ENCODE results near the gene PRSS50.
A peak's percentile ranks its signal among the peaks of the same experiment; 100 is the strongest.
"Not testable (repeated sequence)": the region's sequence is repeated elsewhere in the genome, so short reads cannot be mapped to it uniquely, and the experiment has no call there.

Gene PRSS50

DNA sequence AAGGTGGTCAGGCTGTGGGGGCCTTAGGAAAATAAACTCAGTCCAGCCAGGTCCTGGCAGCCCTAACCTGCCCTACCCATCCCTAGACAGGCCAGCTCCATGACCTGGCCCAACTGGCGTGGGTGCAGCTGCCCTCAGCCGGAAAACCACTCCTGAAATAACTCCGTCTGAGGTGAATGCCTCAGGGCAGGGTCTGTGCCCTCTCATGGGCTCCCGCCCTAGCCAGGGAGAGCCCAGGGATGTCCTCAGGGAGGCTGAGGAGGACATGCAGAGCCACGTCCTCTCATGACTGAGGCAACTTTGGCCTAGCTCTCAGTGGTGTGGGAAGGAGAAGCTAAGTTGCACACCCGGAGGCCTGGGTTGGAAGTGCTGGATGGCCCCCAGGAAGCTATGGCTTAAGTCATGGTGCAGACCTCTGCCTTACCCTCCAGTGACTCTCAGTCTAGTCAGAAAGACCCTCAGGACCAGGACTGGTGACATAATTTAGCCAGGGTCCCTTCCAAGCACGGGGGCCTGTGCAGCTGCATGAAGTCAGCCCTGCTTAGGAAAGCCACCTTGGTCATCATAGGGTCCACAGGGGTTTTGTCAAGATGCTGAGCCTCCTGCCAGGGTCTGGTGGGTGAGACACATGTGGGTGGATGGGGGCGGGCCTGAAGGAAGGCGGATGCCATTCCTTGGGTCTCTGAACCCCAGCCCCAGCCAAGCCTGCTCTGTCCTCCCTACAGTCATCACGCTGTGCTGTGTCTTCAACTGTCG lies 9.1 kb downstream of the PRSS50 start:
- DNase-seq (ENCODE audit: low read depth): no peak

DNA sequence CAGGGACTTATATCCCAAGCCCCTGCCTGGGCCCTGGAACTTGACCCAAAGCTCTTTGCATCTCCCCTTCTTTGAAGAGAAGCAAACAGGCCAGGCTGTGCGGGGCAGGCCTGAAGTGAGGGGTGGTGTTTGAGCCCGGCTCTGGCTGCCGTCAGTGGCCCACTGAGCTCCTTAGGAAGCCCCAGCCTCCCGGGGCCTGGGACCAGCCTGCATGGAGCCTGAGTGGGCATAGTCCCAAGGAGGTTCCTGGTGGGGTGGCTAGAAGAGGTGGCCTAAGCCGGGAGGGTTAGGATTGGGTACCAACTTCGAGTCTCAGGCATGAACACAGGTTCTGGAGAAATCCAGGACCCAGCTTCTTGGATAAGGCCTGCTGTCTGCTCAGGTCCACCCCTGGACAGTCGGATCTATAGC lies 10.1 kb downstream of the PRSS50 start:
- DNase-seq (ENCODE audit: low read depth): no peak

DNA sequence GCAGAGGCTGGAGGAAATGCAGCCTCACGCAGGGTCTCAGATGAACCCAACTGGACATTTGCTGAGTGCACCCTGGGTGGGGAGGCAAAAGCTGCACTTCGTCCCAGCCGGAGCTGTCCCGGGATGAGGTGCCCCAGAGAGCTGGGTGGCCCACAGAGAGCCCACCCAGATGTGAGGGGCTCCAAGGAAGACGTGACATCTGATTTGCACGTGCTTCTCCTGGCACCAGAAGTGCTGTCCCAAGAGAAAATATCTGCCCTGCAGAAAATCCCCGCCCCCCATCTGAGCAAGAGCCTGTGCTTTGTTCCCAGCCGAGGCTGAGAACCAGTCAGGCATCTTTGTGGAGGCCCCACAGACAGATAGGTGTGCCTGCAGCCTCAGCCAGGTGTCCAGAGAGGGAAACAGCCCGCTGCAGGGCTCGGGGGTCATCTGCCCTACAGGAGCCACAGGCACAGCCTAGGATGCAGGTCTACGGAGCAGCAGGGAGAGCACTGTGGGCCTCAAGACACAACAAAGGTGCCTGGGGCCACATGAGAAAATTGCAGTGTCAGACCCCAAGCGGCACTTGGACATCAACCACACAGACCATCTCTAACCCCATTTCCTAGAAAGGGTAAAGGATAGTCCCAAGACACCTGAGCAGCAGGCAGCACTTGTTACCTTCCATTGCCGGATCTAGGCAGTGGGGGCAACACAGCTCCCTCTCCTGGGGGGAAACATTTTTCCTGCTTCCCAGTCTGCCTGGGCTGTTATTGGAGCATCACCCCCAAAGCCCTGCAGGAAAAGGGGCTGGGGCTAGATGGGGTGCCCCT lies 10.7 kb downstream of the PRSS50 start:
- no peak for DNase-seq (ENCODE audit: low read depth)

DNA sequence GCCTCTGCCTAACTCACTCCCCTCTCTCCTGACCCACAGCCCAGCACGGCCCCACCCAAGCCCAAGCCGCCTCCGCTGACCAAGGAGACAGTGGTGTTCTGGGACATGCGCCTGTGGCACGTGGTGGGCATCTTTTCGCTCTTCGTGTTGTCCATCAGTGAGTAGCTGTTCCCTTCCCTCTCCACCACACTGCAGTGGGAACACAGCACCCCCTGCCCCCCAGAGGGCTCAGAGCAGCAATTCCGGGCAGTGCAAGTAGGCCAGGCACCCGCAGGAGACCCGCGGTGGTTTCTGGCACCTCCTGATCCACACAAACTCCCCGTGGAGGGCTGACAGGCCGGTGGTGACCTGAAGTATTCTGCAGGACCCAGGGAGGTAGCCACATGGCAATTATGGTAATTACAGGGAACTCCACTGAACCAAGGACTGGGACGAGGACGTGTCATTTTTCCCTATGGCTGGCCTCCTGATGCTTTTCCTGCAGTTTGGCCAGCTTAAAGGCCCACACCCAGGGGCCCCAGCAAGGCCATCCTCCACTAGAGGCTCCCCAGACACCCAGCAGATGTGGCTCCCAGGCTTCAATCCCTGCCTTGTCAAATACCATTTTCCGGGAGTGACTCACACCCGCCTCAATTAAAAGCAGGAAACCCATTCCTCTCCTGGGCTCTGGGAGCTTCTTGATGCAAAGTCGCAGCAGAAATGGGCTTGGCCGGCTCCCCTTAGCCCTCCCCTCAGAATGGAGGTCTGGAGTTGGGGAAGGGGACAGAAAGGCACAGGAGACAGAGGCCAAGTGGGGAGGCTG lies 11.7 kb downstream of the PRSS50 start:
- DNase-seq (ENCODE audit: low read depth): no peak

DNA sequence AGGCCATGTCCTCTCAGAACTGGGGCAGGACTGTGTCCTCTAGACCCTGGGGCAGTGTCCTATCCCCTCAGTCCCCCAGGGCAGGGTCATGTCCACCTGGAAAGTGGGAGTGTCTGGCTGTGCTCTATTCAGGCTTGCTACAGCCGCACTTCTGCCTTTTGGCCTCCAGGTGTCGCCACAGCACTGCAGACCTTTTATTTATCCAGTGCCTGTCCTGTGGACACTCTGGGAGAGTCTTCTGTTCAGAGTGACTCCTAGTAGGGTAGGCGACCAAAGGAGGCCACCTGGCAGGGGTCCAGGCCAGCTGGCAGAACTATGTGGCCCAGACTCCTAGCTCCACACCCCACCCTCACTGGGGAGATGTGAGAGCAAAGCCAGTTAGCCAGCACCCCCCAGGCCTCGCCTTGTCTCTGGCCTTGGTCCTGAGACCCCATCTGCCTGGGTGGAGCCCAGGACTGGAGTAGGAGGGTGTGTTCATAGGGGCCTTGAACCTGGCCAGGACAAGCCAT lies 12.6 kb downstream of the PRSS50 start:
- DNase-seq (ENCODE audit: low read depth): peak; percentile 38

DNA sequence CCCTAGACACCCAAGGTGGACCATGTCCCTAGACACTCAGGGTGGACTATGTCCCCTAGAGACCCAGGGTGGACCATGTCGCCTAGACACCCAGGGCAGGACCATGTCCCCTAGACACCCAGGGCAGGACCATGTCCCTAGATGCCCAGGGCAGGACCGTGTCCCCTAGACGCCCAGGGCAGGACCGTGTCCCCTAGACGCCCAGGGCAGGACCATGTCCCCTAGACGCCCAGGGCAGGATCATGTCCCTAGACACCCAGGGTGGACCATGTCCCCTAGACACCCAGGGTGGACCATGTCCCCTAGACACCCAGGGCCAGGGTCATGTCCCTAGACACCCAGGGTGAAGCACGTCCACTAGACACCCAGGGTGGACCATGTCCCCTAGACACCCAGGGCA lies 13.3 kb downstream of the PRSS50 start:
- not testable (repeated sequence) for DNase-seq (ENCODE audit: low read depth)

DNA sequence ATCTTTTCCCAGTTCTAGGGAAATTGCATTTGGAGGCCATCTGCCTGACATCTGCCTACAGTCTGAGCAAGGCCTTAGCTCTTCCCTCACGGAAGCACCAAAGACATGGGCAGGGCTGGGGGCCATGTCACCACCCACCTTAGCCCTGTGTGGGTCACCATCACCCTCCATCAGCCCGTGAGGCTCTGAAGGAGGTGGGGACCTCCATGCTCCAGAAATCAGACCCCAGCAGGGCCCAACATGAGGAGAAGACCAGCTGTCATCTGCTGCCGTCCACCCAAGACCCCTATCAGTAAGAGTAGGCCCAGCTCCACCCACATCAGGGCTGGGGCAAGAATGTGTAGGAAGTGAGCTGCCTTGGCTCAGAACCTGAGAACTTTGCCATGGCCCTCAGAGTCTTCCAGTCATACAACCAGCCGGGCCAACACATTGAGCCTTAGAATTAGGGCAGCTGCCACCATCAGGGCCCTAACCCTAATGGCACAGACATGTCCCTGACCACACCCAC lies 14.6 kb downstream of the PRSS50 start:
- no peak for DNase-seq (ENCODE audit: low read depth)

DNA sequence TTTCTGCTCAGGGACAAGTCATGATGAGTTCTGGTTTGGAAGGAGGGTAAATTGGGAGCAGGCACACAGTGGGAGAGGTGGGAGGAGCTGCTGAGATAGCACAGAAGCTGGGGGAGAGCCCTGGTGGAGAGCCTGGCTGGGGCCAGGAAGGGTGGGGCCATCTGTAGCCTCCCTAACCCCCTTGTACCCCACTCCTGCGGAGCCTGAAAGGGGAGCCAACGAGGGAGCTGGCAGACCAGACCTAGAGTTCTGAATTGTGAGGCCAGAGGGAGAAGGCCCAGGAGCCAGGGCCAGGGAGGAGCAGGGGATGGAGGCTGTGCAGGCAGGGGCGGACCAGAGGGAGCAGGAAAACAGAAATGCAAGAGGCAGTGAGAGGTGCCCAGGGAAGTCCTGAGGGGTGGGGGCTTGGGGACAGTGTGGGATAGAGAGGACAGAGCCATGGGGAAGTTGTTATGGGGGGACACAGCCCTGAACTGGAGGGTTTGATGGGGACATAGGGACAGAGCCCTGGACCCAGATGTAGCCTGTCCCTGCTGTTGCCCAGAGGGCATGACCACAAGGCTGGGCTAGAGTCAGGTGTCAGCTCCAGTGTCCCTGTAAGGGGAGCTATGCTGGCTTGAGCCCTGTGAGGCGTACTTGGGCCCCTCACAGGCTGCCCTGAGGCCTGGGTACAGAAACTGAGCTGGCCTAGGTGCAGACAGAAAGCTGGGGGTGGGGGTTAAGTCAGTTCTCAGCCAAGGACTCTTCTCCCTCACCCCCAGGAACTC lies 15.2 kb downstream of the PRSS50 start:
- no peak for DNase-seq (ENCODE audit: low read depth)

DNA sequence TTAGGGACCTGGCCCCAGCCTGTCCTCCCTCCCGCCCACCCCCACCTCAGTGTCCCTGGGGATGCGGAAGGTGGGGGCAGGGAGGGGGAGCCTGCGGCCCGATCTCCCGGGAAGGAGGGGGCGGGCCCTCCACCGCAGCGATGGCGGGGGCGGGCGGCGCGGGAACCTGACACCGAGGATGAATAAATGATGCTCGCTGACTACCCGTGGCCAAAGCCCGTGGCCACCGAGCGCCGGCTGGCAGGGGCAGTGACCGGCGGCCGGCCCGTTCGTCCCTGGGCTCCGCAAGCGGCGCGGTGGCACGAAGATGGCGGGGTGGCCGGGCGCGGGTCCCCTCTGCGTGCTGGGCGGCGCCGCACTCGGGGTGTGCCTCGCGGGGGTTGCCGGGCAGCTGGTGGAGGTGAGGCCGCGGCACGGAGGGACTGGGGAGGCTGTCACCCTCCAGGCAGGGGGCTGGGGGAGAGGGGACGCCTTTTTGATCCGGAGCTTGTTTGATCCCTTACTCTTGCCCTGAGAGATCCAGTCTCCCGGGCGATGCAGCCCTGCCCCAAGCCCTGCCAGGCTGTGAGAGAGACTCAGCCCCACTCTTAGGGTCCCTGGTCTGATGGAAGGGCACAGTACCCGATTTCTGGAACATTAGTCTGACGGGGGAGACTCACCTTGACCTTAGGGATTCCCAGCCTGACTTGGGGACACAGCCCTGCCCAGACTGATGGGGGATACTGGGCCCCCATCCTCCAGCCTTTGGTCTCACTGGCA lies 16.3 kb downstream of the PRSS50 start, which contains the start of gene TMIE:
Gene TMIE (plus strand): TSS at position 212 of the 759 bp plus-strand sequence. CDS start 96 bp downstream, at position 308.
- no peak for DNase-seq (ENCODE audit: low read depth)

DNA sequence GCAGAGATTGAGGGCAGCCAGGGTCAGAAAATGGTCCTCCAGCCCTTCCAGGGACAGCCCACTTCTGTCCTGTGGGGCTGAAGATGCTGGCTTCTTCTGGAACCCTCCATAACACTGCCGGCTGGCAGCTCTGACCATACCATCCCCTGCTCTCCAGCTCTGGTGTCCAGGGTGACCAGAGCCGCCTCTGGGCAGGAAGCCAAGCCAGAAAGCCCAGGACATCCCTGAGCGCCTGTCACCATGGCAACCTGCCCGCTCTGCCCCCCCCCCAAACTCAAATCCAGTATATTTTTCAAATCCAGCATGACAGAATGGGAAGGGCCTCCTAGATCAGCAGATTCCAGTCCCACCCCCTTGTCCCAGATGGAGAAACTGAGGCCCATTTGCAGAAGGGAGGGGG lies 16.9 kb downstream of the PRSS50 start:
- DNase-seq (ENCODE audit: low read depth): no peak

DNA sequence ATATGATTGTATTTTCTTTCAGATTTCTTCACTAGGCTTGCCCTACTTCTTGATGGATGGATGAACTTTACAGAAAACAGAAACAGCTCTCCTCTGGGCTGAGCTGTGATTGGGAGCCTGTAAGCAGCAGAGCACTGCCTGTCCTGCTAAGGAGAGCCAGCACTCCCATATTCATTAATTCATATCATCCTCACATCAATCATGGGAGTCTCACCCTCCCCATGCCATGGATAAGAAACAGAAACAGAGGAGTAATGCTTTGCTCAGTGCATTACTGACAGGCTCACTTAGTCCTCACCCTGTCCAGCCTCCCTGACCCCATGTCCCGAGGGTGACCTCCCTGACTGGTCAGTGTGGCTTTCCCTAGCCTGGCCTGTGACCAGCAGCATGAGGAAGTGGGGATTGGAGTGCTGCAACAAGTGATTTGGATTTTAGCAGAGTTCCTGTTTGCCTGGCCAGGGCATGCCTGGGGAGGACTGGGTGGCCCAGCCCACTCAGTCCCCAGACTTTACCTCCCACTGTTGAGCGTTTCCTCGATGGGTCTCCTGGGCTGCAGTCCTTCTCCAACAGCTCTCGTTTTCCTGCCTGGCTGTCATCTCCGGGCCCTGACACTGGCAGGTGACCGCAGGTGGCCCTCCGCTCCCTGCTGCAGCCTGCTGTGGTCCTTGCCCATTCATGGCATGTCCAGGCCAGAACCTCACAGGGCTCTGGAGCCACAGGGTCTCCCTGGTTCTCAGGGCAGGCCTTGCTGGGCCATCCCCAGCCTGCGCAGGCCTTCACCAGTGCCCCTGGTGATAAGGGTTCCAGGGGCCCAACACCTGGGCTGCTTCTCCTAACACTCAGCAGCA lies 17.8 kb downstream of the PRSS50 start:
- no peak for DNase-seq (ENCODE audit: low read depth)

DNA sequence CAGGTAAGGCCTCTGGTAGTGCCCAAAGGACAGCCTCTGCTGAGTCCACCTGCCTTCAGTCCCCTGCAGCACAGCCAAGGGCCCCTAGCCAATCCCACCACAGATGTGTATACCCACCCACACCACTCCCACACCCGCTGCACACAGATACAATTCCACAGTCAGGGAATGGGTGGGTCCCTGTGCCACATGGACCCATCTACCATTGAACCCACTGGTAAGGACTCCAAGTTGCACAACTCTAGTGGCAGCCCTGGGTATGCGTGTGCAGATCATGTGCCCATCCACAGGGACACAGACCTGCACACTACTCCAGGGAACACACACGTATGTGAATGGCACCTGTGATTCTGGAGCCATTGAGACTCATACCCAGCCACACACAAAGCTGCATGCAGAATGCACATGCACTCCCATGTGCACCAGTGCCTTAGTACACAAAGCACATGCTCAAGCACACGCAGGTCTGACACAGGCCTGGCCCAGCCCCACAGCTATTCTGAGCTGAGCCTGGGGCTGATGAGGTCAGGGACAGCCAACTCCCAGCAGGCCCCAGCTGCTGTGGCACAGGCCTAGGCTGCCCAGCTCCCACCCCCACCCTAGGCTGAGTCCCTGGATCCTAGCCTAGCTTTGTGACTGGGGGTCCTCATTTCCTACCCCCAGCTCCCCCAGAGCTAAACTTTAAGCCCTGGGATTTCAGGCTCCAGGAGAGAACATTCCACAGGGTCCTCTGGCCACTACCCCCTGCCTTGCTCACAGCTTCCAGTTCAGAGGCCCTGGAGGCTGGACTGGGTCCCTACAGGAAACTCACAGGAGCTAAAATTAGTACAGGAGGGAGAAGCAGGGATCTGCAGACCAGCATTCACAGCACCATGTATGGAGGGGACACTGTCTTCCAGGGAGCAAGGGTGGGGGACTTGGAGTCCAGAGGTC lies 21.4 kb downstream of the PRSS50 start:
- DNase-seq (ENCODE audit: low read depth): no peak

DNA sequence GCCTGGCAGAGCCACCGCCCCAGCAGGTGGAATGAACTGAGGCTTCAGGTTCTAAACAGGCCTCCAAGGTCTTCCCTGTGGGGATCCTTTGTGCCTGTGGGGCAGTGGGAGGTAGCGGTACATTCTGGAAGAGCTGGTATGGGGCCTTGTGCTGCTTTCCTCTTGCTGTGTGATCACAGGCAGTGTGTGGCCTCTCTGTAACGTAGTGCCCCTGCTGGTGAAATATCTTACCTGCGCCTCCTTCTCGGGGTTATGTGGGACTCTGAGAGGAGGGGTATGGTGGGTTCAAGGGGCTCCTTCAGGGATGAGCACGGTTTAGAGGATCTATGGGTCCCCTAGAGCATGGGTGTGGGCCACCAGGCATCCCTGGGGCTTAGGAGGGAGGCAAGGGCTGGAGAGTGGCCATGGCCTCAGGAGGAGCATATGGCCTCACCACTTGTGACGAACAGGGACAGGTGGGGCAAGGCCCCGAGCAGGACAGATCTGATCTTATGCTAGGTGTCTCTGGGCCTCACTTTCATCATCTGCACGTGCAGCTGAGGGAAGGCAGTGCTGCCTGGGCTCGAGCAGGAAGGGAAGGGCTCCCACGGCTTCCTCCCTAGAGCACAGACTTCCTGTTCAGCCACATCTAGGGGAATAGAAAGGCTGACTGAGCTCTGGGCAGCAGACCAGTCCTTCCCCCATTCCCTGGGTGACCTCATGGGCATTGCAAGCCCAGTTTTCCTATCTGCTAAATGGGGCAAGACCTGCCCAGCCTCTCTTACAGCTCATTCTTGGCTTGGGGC lies 22.3 kb downstream of the PRSS50 start:
- DNase-seq (ENCODE audit: low read depth): no peak

DNA sequence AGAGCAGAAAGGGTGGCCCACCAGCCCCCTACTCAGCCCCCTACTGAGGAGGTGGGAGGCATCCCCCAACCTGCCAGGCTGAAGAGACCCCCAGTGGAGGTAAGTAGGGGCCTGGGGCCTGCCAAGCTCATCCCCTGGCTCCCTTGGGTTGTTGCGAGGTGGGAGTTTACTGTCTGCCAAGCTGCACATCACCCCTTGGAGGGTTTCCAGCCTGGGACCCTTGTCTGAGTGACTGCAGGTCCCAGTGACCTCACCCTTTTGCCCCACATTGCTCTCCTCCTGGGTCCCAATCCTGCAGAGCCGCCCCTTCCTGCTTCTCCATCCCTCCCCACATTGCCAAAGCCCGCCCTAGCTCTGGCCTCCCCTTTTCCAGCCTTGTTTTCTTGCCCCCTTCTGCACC lies 23.1 kb downstream of the PRSS50 start:
- no peak for DNase-seq (ENCODE audit: low read depth)

DNA sequence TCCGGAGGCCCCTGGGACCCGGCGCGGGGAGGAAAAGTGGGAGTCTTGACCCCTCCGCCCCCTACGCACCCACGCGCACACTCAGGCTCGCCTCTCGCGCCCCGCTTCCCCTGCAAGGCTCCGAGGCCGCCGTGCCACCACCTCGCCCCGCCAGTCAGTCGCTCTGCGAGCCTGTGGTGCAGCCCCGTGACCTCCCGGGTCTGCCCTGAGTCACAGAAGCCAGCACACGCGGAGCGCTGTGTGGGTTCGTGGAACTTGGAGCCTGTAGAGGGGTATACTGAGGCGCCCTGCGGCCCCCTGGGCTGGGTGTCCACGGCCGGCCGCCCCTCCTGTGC lies 23.8 kb downstream of the PRSS50 start:
- DNase-seq (ENCODE audit: low read depth): no peak

DNA sequence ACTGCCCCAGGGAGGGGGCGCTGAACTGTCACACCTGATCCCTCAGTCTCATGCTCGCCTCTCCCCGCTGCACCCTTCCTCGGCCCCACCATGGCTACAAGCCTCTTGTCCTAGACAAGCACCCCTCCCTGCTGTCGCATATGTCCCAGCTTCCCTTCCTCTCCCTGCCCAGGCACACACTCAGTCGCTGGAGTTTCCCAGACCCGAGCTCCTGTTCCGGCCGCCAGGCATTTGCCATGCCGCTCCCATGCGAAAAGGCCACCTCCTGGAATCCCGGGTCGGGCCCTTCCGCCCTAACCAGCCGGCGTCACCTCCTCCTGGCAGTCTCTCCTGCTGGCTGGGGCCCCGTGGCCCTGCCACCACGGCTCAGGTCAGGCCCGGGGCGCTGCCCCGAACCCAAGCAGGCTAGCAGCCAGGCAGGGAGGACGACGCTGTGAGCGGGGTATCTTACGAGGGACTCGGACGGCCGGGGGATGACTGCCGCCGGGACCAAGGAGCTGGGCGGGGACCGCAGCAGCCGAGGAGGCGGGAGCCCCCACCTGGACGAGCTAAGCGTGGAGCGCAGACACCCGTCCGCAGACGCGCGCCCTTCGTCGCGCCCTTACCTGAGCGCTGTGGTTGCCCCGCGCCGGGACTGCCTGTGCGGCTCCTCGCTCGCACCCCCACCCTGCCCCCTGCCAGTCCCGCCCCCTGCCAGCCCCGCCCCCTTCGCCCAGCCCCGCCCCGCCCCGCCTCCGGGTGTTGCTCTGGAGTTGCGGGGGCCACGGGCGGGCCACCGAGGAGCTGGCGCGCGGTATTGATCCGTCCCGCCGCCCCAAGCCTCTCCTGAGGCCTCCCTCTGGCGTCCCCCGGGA lies 24.4 kb downstream of the PRSS50 start, which contains the start of gene ALS2CL:
Gene ALS2CL (minus strand): TSS at position 642 of the 854 bp plus-strand sequence. CDS start 4,239 bp downstream, outside the sequence.
- peak; percentile 40 for DNase-seq (ENCODE audit: low read depth)

DNA sequence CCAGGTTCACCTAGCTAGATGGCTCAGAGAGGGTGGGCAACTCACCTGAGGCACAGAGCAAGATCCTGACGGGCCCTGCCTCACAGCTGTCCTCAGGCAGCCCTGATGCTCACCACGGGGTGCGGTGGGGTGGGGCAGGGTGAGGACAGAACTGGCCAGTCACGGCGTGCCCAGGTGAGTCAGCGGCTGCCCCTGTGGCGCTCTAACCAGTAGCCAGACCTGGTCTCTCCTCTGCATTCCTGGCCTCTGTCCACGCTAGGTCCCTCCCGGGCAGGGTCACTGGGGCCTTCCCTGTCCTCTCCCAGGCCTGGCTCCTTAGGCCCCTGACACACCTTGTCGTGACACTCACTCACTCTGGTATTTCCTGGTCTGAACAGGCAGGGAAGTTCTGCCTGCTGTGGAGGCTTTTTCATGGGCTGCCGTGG lies 25.1 kb downstream of the PRSS50 start:
- DNase-seq (ENCODE audit: low read depth): no peak

Data from activated gamma-delta T cell treated with anti-CD3 and anti-CD28 coated beads, Interleukin-2, amount 50 U/mL, for 16 hours (primary cell).